Activated CD8-positive, alpha-beta T cell treated with anti-CD3 and anti-CD28 coated beads, Interleukin-2, amount 10 ng/mL, durations not matched to agents 7 days and 5 days (primary cell): ENCODE measurements around the gene AMOT. TPM values are rescaled to one million over a fixed set of nuclear protein-coding genes. Genes with fewer than 3 reads are reported as not detected.

Experiments used
- ATAC-seq: fragments of 150-1000 bp; cut with Tn5 transposase; one replicate; pipeline ENCODE4 v1.10.0; 2021; ENCODE audit warnings: moderate library complexity
- CTCF ChIA-PET: fragments of 350-600 bp; sonication (Branson Sonifier 250); formaldehyde crosslinking; loops from one replicate; lab custom pipeline; 2021; ENCODE audit warnings: antibody characterized with exemption; lab: Charles Lee
- POLR2A ChIA-PET: fragments of 350-600 bp; sonication (Branson Sonifier 250); formaldehyde crosslinking; loops from one replicate; lab custom pipeline; 2021; ENCODE audit warnings: antibody characterized with exemption; lab: Charles Lee
- DNase-seq: peaks from one replicate; pipeline ENCODE4 v3.0.0-alpha.2; 2020
- H3K27ac Mint-ChIP-seq: one replicate; pipeline ENCODE4 v1.8.0; 2021; ENCODE audit warnings: mild to moderate bottlenecking, mixed read lengths
- H3K27me3 Mint-ChIP-seq: one replicate; pipeline ENCODE4 v1.8.0; 2021; ENCODE audit warnings: low read depth, mixed read lengths
- H3K36me3 Mint-ChIP-seq: one replicate; pipeline ENCODE4 v1.8.0; 2021; ENCODE audit warnings: low read depth, mixed read lengths
- H3K4me1 Mint-ChIP-seq: one replicate; pipeline ENCODE4 v1.8.0; 2021; ENCODE audit warnings: low read depth, mixed read lengths
- H3K4me3 Mint-ChIP-seq: one replicate; pipeline ENCODE4 v1.8.0; 2021; ENCODE audit warnings: mild to moderate bottlenecking, mixed read lengths
- H3K9me3 Mint-ChIP-seq: one replicate; pipeline ENCODE4 v1.8.0; 2022; ENCODE audit warnings: mixed read lengths; ENCODE audit not compliant: insufficient read depth
- total RNA-seq, 2 experiments: library from RNA; stranded (reverse); gene quantifications; one replicate each; pipeline ENCODE4 v1.2.3, GENCODE V29; 2021

The AMOT gene
- total RNA-seq, 2 experiments from 2014 or later = 0.31 to 0.40 TPM

DNA sequence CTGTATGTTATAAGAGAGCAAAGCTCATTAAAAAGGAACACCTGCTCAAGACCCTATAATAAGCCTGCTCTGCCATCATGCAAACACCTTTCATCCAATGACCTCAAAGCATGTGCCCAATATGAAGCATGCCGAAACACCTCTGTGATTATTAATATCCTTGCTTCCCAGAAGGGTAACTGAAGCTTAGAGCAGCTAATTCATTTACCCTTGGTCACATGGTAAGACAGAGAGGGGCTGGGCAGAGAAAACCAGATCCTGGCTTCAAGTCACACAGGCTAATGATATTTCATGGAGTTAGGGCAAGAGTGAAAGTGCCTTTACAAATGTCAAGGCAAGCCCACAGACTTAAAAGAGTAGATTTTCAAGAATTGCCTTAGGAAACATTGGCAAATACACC lies 5.6 kb downstream of the AMOT start:
- peaks cover 5% of the 10 kb centered on the region for H3K27me3 Mint-ChIP-seq
- H3K36me3 Mint-ChIP-seq = no peaks in the 10 kb centered on the region
- POLR2A ChIA-PET = no interaction called here
- H3K9me3 Mint-ChIP-seq = no peaks in the 10 kb centered on the region
- no peak overlapping the region for H3K4me3 Mint-ChIP-seq
- H3K27ac Mint-ChIP-seq = no peak overlapping the region
- ATAC-seq (no peak), DNase-seq (no peak)
- peaks cover 1% of the 10 kb centered on the region for H3K4me1 Mint-ChIP-seq
- CTCF ChIA-PET = no interaction called here

DNA sequence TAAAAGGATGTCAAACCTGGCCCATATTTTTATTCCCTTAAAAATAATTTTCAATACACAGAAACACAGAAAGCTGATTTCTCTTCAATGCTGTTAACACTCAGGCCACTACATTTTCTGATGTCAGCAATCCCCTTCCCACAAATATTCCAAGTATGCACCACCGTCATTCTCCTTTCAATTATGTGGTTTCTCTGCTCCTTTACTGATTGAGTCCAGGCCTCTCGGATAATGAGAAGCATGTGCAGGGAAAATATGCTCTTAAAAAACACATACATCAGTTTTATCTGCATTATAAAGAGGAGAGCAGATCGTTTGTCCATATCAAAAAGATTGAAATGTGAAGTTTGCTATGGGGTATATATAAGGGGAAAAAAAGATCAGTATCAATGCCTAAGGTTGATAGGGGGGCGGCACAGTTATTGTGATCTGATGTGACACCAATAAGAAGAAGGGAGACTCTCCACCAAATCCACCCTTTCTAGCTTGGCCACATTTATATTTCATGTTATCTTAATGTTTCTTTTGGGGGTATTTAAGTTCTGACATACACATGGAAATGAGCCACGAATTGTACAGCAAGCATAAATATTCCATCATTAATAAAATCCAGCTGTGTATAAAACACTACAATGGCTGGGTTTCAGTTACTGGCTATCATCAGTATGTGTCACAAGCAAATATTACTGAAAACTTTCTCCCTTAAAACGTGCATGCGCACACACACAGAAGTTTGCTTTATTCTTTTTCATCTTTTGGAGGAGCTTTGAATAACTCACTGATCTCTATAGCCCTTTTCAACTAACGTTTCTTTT lies 6.4 kb downstream of the AMOT start:
- H3K36me3 Mint-ChIP-seq = no peaks in the 10 kb centered on the region
- no peaks in the 10 kb centered on the region for H3K4me1 Mint-ChIP-seq
- H3K9me3 Mint-ChIP-seq = no peaks in the 10 kb centered on the region
- ATAC-seq (no peak), DNase-seq (no peak)
- ChIA-PET POLR2A (no interaction called here), CTCF (no interaction called here)
- H3K4me3 Mint-ChIP-seq = no peak overlapping the region
- no peaks in the 10 kb centered on the region for H3K27me3 Mint-ChIP-seq
- no peak overlapping the region for H3K27ac Mint-ChIP-seq

DNA sequence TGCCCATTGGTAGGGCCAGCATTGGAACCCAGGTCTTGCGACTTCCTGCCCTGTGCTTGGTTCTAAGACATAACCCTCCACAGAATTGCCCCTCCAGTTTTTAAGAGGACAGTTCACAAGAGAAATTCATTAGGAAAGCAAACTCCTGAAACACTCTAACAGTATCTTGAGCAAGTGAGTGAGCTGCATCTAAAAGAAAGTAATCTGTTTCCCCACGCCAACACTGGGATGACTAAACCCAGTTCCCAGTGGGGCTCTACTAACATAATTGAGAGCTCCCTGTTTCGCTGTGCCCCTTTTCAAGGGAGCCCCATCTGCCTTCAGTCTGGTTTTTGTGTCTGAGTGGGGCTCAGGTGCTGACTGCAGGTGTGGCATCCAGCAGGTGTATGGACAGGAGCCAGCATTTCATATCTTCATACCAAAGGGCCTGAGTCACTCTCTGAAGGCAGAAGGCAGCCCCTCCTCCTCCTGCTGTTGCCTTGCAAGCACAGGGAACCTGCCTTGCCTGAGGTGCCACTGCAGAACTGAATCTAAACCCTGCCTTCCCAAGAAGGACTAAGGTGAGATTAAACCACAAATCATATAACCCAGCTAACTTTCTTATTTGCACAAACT lies 8.0 kb downstream of the AMOT start:
- H3K9me3 Mint-ChIP-seq = no peaks in the 10 kb centered on the region
- H3K4me3 Mint-ChIP-seq = no peak overlapping the region
- H3K27me3 Mint-ChIP-seq = no peaks in the 10 kb centered on the region
- DNase-seq (no peak), ATAC-seq (no peak)
- POLR2A ChIA-PET = no interaction called here
- H3K4me1 Mint-ChIP-seq = no peaks in the 10 kb centered on the region
- CTCF ChIA-PET = no interaction called here
- no peaks in the 10 kb centered on the region for H3K36me3 Mint-ChIP-seq
- H3K27ac Mint-ChIP-seq = no peak overlapping the region

DNA sequence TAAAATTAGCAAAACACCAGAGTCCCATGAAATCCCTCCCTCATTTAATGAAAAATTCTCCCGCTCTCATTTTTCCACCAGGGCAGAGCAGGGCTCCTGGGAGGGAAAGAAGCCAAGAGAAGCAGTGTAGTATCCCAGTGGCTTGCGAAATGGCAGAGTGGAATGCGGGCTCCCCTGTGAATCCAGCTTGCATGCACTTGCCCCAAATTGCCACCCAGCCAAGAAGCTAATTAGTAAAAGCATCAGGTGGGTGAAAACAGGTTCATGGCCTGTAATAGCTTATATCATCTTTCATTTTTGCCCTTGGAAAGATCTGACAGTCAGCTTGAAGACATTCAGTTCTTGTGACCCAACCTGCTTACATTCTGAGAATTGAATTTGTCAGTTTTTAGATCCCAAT lies 10.1 kb downstream of the AMOT start:
- H3K9me3 Mint-ChIP-seq = no peaks in the 10 kb centered on the region
- ATAC-seq (no peak), DNase-seq (no peak)
- no peaks in the 10 kb centered on the region for H3K36me3 Mint-ChIP-seq
- no peak overlapping the region for H3K4me3 Mint-ChIP-seq
- POLR2A ChIA-PET = no interaction called here
- CTCF ChIA-PET = no interaction called here
- no peaks in the 10 kb centered on the region for H3K4me1 Mint-ChIP-seq
- H3K27me3 Mint-ChIP-seq = no peaks in the 10 kb centered on the region
- no peak overlapping the region for H3K27ac Mint-ChIP-seq

DNA sequence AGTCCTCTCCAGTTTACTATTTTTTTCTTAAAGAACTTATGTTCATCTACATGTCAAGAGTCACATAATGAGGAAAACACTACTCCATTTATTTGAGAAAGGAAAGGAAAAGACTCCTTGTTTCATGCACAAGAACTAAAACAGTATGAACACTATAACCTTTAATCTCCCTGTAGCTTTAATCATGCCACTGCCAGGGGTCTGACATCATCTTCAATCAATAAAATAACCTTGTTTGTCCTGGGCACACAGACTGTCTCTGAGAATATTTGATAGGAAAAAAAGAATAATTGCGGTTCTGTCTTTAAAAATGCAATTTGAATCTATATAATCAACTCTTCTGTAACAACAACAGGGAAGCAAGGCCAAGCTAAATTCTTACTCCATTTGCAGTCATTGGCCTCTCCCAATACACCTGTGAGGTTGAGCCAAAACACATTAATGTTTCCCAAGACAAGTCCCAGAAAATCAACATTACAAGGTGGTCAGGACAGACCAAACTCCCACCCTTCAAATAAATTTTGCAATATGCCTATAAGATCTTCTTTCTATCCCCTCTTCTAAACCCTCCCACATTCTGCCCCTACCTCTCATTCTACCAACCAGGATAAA lies 13.2 kb downstream of the AMOT start:
- ATAC-seq = no peak
- H3K27ac Mint-ChIP-seq = no peak overlapping the region
- no peaks in the 10 kb centered on the region for H3K9me3 Mint-ChIP-seq
- H3K4me1 Mint-ChIP-seq = no peaks in the 10 kb centered on the region
- POLR2A ChIA-PET = no interaction called here
- no peak overlapping the region for H3K4me3 Mint-ChIP-seq
- no peaks in the 10 kb centered on the region for H3K27me3 Mint-ChIP-seq
- CTCF ChIA-PET = no interaction called here
- H3K36me3 Mint-ChIP-seq = no peaks in the 10 kb centered on the region
- DNase-seq = no peak

DNA sequence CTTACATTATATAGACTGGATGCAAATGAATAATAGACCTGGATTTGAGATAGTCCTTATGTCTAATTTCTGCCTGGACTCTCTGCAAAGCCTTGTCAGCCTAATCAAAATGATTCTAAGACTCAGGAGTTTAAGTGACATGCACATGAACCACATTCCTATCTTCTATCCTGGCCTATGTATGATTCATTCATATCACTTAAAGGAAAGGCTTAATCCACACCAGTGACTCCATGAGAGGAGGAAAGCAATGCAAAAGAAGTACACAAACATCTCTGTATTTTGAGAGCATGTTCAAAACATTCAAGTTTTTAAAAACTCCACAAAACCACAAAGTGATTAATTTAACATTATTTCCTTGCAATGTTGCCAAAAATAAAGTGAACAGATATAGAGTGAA lies 14.6 kb downstream of the AMOT start:
- CTCF ChIA-PET = no interaction called here

DNA sequence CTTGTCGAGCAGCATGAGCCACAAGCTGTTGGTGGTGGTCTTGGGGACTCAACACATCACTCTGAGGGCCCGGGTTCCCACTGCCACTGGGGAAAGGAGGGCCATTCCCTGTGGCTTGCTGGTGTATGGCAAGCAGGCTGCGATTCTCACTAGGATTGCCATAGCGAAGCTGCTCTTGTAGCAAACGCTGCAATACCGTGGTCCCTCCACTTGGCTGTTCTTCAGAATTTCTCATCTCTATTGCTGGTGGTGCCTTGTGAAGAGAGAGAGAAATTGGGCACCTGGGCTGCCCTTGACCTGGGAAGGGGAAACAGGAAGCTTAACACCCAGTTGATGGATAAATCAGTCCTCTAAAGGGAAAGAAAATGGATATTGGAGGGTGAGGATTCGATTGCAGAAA lies 17.7 kb downstream of the AMOT start:
- Mint-ChIP-seq H3K9me3 (no peaks in the 10 kb centered on the region), H3K27me3 (no peaks in the 10 kb centered on the region), H3K4me3 (no peak overlapping the region), H3K27ac (no peak overlapping the region), H3K36me3 (no peaks in the 10 kb centered on the region), H3K4me1 (peaks cover 10% of the 10 kb centered on the region)
- ChIA-PET CTCF (no interaction called here), POLR2A (no interaction called here)
- ATAC-seq = no peak
- no peak for DNase-seq

More for the DNA sequence above, 14.6 kb downstream of the AMOT start:
- ATAC-seq (no peak), DNase-seq (no peak)
- Mint-ChIP-seq H3K9me3 (no peaks in the 10 kb centered on the region), H3K36me3 (no peaks in the 10 kb centered on the region), H3K27ac (no peak overlapping the region), H3K4me3 (no peak overlapping the region), H3K27me3 (no peaks in the 10 kb centered on the region), H3K4me1 (peaks cover under 1% of the 10 kb centered on the region)
- POLR2A ChIA-PET = no interaction called here

DNA sequence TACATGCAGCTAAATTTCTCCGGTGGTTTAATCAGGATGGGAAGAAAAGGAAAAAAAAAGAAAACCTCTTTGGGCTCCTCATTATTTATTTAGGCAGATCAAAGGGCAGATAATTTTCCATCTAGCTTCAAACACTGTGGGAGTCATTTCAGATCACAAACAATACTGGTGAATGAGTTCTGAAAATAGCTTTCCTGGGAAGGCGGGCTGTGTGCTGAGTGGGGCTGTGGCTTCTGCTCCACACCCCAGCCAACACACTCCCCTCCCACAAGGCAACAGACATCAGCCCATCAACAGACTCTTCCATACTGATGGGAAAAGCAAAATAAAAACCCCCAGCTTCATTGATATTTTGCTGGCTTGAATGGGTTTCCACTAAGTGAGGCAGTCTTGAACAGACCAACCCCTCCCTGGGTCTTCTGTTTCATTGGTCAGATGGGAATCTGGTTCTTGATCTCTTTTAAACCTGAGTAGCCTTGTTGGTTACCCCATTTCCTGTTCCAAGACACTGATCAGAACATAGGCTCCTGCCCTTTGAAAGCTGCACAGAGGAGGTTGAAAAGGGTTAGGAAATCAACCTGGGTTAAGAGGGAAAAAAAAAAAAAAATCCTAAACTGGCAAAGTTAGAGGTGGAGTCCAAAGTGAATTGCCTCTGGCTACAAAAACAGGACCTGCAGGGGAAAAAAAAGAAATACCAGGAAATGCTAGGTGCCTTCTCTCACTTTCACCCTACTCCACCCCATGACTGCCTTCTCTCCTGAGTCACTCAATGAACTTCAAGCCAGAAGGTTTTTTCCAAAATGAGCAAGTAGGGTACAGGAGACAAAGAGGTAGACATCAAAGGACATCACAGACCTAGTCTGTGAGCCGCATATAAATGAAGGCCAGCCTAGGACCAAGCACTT lies 20.0 kb downstream of the AMOT start:
- H3K27me3 Mint-ChIP-seq = no peaks in the 10 kb centered on the region
- H3K9me3 Mint-ChIP-seq = no peaks in the 10 kb centered on the region
- ChIA-PET POLR2A (no interaction called here), CTCF (no interaction called here)
- no peak for ATAC-seq
- no peak for DNase-seq
- peaks cover 10% of the 10 kb centered on the region for H3K4me1 Mint-ChIP-seq
- no peak overlapping the region for H3K27ac Mint-ChIP-seq
- H3K36me3 Mint-ChIP-seq = no peaks in the 10 kb centered on the region
- H3K4me3 Mint-ChIP-seq = no peak overlapping the region

DNA sequence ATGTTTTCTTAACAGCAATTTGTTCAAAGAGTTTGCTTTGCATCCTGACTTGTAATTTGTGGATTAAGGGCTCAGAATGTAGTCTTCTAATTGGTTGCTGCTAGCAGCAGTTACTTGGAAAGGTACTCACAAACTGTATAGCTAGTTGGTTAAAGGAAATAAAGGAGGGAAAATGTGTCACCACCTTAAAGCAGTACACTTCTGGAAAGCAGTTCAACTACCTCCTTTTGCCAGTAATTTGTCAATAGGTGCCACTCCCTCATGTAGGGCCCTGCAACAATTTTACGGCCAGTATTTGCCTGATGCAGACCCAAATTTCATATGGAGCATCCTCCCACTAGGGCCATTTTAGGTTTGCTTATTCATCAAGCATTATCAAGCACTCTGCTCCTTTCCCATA lies 20.8 kb downstream of the AMOT start:
- ChIA-PET POLR2A (no interaction called here), CTCF (no interaction called here)
- Mint-ChIP-seq H3K27ac (no peak overlapping the region), H3K27me3 (no peaks in the 10 kb centered on the region), H3K4me3 (no peak overlapping the region), H3K4me1 (peaks cover 10% of the 10 kb centered on the region), H3K9me3 (no peaks in the 10 kb centered on the region), H3K36me3 (no peaks in the 10 kb centered on the region)
- ATAC-seq (no peak), DNase-seq (no peak)

DNA sequence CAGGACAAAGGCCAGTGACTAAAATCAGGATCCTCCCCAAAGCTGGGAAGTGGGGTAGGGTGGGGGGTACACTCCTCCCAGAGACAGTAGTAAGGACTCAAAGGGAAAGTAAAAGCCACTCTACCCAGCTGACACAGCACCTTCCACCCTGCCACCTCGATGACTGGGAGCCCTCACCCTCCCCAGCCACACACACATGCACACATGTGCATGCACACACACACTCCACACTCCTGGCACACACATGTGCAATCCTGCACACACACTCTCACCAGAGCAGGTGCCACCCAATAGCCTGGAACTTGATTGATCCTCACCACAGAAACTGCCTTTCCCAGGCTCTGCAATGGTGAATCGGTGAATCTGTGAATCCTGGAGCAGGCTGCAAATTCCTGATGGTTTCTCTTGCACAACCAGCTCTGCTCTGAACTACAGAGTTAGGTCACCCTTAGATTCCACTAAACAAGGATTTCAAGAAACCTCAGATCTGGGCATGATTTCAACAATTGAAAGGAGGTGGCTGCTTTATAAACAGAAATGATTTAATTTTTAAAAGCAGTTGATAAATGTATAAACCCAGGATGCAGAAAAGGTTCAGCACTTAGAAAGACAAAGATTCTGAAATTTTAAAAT lies 21.5 kb downstream of the AMOT start:
- CTCF ChIA-PET = no interaction called here
- no peaks in the 10 kb centered on the region for H3K36me3 Mint-ChIP-seq
- DNase-seq (no peak), ATAC-seq (no peak)
- no peaks in the 10 kb centered on the region for H3K27me3 Mint-ChIP-seq
- POLR2A ChIA-PET = no interaction called here
- no peak overlapping the region for H3K27ac Mint-ChIP-seq
- H3K4me1 Mint-ChIP-seq = peaks cover 10% of the 10 kb centered on the region
- no peak overlapping the region for H3K4me3 Mint-ChIP-seq
- H3K9me3 Mint-ChIP-seq = no peaks in the 10 kb centered on the region

DNA sequence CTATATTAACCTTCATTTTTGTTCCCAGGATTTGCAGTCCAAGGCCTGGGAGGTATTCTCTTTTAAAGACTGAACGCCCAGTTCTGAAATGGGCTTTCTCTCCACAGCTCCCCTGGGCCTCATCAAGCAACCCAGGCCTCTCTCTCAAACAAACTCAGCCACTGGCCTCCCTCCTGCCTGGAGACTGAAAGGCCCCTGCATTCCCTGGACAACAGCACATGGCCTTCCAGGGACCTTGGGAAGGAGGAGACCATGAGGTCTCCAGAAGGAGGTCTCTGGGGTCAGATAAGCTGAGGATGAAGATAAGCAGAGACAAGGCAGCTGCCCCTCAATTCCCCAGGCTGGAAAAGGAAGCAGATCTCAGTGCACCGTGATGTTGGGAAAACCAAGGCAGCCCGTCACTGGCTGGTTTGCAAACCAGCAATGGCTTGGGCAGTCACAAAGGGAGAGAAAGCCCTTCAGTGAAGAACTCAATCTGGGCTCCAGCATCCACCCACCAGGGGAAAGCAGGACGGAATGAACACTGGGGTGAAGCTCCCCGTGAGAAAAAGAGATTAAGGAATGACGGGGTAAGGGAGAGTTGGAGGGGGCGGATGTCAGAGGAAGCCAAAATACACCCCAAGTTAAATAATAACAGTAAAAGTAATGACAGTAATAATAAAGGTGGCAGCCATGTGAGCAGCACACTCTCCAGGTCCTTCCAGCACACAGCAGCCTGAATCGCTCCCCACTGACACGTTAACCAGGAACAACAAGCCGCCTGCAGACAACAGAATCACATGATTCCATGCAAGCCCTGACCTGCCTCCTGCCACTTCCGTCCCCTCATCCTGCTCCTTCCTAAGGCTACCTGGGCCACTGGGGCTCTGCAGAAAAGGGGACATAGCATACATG lies 22.3 kb downstream of the AMOT start:
- Mint-ChIP-seq H3K4me3 (no peak overlapping the region), H3K36me3 (no peaks in the 10 kb centered on the region), H3K4me1 (peaks cover 10% of the 10 kb centered on the region), H3K9me3 (no peaks in the 10 kb centered on the region), H3K27me3 (no peaks in the 10 kb centered on the region), H3K27ac (no peak overlapping the region)
- CTCF ChIA-PET = no interaction called here
- POLR2A ChIA-PET = no interaction called here
- DNase-seq = no peak
- no peak for ATAC-seq
